T-helper 2 cell treated with Interferon-gamma antibody and Interleukin-4, amounts not matched to agents 100 ng/mL and 5 ng/mL, for 36 hours (primary cell): ENCODE results near the gene SLC37A3. TPM values are rescaled to one million over a fixed set of nuclear protein-coding genes. Genes with fewer than 3 reads are reported as not detected.
"Not testable (repeated sequence)": the region's sequence is repeated elsewhere in the genome, so short reads cannot be mapped to it uniquely, and the experiment has no call there.

Experiments
- intact Hi-C: fragments of 100-400 bp; cut with micrococcal nuclease; formaldehyde crosslinking; loops from one replicate; pipeline ENCODE4 v1.15.1; 2023
- total RNA-seq: library from RNA; stranded (reverse); gene quantifications from 2 replicates; pipeline ENCODE4 v1.2.3, GENCODE V29; 2022

Gene SLC37A3
- total RNA-seq, 1 donor from 2014 or later, result 51.7 TPM

DNA sequence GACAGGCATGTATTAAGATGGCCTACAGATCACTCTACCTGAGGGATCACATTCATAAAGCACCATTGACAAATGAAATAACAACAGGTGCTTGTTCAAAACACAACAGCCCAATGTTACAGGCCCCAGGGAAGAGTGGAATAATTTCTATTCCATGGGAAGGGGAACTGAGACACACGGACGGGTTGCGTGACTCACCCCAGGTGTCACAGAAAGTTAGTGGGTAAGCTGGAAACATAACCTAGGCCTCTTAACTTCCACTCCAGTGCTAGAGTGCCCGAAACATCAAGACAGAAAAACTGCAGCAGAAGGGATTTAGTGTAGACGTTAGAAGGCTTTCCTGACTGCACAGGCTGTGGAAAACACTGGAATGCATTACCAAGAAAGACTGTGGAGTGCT is 48.3 kb downstream of the SLC37A3 start:
- intact Hi-C loops, result no loop called here

- intact Hi-C loops, result no loop called here
Measured at GRCh38 chr7:140349144-140349771, 49.1 kb downstream of the SLC37A3 start.

DNA sequence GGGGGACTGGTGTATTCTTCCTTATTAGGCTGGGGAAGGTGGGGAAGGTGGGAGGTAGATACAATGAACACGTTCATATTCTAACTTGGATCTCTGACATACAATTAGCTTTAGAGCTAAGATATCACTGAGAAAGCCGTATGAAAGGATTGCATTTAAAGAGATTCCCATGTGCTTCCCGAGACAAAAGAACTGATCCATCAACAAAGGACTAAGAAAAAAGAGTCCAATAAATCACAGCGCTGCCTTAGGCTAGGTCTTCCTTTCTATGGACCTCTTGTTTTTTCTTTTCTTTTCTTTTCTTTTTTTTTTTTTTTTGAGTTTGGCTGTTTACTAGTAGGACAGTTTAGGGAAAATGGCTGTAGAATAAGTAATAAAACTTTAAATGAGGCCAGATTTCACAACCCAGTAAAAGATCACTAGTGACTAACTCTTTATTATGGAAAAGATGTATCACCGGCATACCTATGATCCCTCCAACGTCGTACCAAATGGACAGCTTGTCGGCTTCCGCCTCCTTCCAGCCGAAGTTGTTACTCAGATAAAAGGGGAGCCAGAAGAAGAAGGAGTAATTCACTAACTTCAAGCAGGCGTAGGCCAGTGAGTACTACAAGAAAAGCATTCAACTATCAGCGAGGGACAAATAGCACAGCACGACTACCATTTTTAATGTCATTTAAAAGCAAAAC is 50.0 kb downstream of the SLC37A3 start:
- intact Hi-C loops, result no loop called here

DNA sequence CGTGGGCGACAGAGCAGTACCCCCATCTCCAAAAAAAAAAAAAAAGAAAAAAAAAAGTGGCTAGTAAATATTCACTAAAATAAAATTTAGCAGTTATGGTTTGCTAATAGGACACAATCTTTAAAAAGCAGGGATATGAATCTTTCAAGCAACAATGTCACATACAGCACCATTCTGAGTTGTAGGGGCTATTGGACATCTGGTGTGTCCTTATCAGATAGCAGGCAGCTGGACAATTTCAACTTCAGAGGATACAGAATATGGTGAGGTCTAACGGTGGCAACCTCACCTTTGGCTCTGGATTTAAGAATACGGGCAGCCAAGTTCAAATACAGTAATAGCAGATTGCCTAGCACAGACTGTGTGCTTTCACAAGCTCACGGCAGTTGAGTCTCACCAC is 51.1 kb downstream of the SLC37A3 start:
- intact Hi-C loops, result no loop called here

DNA sequence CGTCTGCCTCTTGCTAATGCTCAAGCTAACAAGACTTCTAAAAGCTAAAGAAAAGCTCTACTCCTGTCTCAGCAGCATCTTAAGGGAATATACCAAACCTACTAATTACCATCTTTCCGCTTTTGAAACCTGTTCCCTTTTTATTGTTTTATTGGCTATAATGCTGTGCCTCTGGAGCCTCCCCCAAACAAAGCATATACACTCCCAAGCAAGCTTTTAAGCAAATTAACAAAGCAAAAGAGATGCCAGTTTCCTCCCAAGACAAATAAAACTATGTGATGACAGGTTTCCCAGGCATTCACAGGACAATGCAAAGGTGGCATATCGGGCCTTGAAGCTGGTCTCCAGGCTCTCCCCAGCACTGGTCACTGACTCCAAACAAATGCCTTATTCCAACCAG is 52.9 kb downstream of the SLC37A3 start:
- intact Hi-C loops, result no loop called here

DNA sequence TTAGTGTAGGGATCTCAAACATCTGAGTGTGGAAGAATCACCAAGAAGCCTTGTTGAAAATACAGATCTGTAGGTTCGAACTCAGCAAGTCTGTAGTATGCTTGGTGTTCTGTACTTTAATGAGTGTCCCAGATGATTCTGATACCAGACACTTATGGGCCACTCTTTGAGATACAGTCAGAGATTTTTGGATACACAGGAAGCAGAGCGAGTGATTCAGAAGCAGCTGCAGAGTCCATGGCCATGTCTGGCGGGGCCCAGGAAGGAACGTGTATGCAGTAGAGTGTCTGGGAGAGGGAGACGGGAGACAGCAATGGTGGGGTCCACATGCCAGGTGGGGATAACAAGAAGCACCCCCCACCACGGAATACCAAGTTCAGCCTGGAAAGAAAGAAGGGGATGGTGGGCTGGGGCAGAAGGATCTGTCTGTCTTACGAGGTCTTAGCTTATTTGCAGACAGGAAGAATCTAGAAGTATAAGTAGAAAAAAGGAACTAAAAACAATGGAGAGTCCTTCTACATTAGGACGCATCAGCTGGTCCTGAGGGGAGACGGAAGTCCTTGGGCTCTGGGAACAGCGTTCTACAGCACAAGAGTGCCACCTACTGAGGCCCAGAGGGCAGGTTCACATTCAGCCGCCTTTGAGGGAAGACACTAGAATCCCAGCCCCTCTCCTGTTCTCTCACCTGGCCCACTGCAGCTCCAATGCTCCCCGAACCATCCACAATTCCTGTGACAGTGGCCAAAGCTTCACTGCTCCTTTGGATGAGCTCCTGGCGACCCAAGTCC is 55.4 kb downstream of the SLC37A3 start:
- intact Hi-C loops, result no loop called here

GRCh38 chr7:140338959-140339358 is 59.4 kb downstream of the SLC37A3 start:
- intact Hi-C loops, result not testable (repeated sequence)

DNA sequence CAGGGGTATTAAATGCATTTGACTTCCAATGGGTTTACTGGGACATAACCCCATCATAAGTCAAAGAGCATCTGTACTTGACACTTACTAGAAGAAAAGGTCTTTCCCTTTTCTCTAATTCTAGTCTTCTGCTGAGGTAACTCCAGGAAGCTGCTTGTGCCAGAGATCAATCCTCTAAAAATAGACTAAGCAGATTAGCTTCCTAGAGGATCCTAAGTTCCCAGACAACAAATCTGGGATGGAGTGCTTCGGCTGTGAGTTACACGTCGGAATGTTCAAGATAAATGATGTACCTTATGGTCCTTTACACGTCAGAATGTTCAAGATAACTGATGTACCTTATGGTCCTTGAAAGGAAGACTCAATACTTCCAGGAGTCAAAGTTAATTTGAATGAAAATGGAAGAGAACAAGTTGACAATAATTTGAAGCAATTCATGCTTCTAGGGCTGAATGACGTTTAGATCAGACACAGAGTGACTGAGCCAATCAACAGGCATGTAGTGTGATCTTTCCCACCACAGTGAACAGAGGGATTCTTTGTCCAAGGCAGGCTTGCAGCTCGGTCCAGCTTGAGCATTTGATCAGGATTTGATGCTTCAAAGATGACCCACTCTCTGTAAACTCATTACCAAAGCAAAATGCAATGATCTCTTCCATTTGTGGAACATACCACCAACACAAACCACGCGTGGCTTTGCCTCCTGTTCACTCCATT is 63.8 kb downstream of the SLC37A3 start:
- intact Hi-C loops, result no loop called here

GRCh38 chr7:140333686-140334085 is 64.6 kb downstream of the SLC37A3 start:
- intact Hi-C loops, result no loop called here

- intact Hi-C loops, result no loop called here
Measured at GRCh38 chr7:140333223-140333622, 65.1 kb downstream of the SLC37A3 start.

DNA sequence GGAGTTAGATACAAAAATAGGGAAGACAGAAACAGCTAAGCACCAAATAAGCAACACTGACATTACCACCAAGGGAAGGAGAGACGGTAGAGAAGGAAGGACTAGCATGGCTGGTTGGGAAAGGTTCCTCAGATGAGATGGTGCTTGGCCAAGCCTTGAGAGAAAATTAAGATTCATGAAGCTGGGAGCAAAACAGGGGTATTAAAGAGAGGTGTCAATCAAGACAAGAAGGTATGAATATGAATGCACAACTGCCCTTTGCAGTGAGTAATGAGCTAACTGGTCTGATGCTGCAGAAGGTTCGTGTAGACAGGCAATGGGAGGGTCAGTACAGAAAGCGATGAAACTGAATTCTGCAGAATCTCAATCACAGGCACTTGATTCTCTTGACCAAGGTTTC is 67.7 kb downstream of the SLC37A3 start:
- intact Hi-C loops, result no loop called here

DNA sequence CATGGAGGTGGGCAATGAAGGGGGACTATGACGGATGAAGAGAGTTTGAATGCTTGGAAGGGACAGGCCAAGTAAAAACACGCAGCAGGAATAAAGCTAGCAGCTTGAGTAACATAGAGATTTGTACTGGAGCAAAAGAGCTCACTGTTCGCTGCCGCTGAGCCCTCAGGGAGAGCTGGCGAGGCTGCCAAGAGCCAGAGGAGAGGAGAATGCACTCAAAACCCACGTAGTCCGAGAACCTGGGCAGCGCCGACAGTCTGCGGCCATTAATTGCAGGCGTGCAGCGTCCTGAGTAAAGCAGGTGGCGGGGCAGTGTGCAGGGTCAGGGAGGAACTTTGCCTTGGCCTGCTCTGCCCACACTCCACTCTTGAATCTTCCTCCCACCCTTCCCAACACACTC is 68.2 kb downstream of the SLC37A3 start:
- intact Hi-C loops, result no loop called here

DNA sequence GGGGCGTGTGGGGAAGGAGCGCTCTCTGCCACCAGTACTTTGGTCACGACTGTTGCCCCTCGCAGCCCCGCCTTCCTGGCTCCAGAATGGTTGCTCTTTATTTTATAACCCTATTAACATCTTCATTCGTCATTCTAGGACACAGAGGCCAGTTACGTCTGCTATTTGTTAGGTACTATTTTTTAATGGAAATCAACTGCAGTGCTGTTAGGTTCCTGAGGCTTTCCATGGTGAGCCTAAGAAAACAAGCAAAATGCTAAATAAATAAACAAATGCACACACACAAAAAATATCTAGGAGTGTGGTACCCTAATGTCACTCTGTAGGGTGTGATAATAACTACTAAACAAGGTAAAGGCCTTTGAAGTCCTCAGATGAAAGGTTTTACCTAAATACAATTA is 71.1 kb downstream of the SLC37A3 start:
- intact Hi-C loops, result no loop called here

GRCh38 chr7:140326116-140326928 is 72.0 kb downstream of the SLC37A3 start:
- intact Hi-C loops, result loop anchor here (1.0 kb wide), 1 partner anchor 151 kb away; no protein-coding TSS in a partner anchor

DNA sequence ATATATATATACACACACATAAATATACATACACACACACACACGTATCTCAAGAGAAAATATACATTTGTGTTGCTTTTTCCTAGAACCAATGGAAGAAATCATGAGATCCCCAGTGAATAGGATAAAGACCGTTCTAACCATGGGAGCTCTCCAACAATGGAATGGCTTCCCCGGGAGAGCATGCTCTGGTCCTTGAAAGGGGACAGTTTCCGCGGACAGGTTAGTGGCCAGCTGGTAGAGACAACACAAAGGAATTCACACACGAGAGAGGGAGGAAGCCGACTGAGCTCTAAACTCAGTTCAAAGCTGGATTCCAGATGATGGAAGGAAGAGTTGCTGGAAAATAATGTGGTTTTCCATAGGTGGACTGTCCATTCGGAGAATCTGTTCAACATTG is 72.7 kb downstream of the SLC37A3 start:
- intact Hi-C loops, result no loop called here

- intact Hi-C loops, result no loop called here
Measured at GRCh38 chr7:140324714-140325113, 73.6 kb downstream of the SLC37A3 start.

GRCh38 chr7:140322759-140323158 is 75.6 kb downstream of the SLC37A3 start:
- intact Hi-C loops, result no loop called here

DNA sequence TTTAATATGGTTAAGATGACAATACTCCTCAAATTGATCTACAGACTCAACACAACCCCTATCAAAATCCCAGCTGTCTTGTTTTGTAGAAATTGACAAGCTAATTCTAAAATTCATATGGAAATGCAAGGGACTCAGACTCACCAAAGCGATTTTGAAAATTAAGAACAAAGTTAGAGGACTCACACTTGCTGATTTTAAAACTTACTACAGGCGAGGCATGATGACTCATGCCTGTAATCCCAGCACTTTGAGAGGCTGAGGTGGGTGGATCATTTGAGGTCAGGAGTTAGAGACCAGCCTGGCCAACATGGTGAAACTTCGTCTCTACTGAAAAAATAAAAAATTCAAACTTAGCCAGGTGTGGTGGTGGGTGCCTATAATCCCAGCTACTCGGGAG is 78.3 kb downstream of the SLC37A3 start:
- intact Hi-C loops, result not testable (repeated sequence)

DNA sequence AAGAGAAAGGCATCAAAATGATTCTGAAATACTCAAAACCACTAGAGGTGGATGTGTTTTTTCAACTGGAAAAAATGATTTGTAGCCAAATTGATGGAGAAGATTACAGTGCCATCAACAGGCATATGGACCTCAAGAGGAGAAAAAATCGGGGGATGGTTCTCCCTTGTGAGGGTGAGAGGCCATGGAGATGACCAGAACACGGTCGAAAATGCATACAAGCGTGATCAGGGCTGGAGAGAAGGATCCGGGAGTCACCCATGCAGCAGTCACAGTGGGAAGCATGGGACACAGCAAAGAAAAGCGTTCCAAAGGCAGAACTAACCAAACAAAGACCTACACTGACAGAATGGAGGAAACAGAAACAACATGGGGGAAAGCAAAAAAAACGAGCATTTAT is 80.3 kb downstream of the SLC37A3 start:
- intact Hi-C loops, result no loop called here

DNA sequence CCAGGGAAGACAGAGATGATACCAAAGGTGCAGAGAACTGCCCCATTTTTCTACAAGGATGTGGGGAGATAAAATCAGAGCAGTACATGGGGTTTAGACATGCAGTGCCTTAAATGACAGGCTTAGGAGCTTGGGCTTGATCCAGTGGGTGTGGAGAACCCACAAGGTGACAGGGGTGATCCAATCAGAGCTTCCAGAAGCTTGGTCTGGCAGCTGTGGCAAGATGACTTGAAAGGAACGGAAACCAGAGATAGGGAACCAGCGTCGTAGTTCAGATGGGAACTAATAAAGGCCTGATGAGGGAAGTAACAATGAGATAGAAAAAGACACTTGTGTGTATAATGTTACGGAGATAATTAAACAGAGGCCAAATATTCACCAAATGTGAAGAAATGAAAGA is 80.7 kb downstream of the SLC37A3 start:
- intact Hi-C loops, result no loop called here

DNA sequence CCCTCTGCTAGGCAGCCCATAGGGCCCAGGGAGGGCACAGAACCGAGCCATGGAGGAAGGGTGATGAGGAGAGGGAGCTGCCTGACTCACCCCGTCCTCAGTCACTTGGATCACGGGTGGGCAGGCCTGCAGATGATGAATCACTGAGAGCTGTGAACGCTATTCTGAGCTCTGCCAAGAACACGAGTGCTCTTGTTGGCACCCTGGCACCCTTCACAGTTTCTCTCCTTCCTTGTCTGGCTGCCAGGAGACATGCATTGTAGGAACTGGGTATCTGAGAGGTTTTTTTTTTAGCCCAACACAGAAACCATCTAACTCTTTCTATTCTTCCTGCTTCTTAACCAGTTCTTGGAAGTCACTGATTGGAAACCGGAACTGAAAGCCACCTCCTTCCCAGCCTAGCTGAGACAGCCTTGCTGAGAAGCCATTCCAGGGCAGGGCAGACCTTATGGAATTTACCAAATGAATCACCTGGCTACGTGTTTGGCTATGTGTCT is 82.1 kb downstream of the SLC37A3 start:
- intact Hi-C loops, result no loop called here
